Activated T-helper 9 cell treated with anti-CD3 and anti-CD28 coated beads, Interleukin-2, amount 50 U/mL, for 16 hours (primary cell): Measurements from ENCODE around the gene CHD5.

Experiments used
- DNase-seq: peaks from one replicate; pipeline ENCODE4 v3.0.0-alpha.2; 2020; ENCODE audit warnings: low read depth

Gene CHD5

GRCh38 chr1:6099297-6099696 lies 80.8 kb downstream of the CHD5 start:
- no peak for DNase-seq

GRCh38 chr1:6098303-6099215 lies 81.6 kb downstream of the CHD5 start:
- no peak for DNase-seq

- DNase-seq = no peak
These were observed 82.3 kb downstream of the CHD5 start for GRCh38 chr1:6097824-6098223.

- no peak for DNase-seq
These were observed 83.0 kb downstream of the CHD5 start for GRCh38 chr1:6097117-6097595.

- no peak for DNase-seq
These were observed 83.6 kb downstream of the CHD5 start for GRCh38 chr1:6096243-6097116.

- DNase-seq = no peak
These were observed 84.4 kb downstream of the CHD5 start for GRCh38 chr1:6095511-6096242.

- DNase-seq = no peak
These were observed 85.2 kb downstream of the CHD5 start for GRCh38 chr1:6094801-6095505.

- DNase-seq = no peak
These were observed 85.9 kb downstream of the CHD5 start for GRCh38 chr1:6094246-6094645.

GRCh38 chr1:6093611-6094010 lies 86.5 kb downstream of the CHD5 start:
- no peak for DNase-seq

- no peak for DNase-seq
These were observed 87.0 kb downstream of the CHD5 start for GRCh38 chr1:6093071-6093470.

- no peak for DNase-seq
These were observed 87.9 kb downstream of the CHD5 start for GRCh38 chr1:6092211-6092610.

GRCh38 chr1:6091823-6092109 lies 88.4 kb downstream of the CHD5 start:
- no peak for DNase-seq

GRCh38 chr1:6090996-6091822 lies 88.9 kb downstream of the CHD5 start:
- DNase-seq = no peak

GRCh38 chr1:6090288-6090687 lies 89.8 kb downstream of the CHD5 start:
- DNase-seq = no peak

- DNase-seq = no peak
These were observed 91.2 kb downstream of the CHD5 start for GRCh38 chr1:6088956-6089355.

GRCh38 chr1:6087958-6088357 lies 92.2 kb downstream of the CHD5 start:
- no peak for DNase-seq

GRCh38 chr1:6087377-6087772 lies 92.7 kb downstream of the CHD5 start:
- no peak for DNase-seq

- DNase-seq = no peak
These were observed 93.3 kb downstream of the CHD5 start for GRCh38 chr1:6086762-6087376.

GRCh38 chr1:6086358-6086757 lies 93.8 kb downstream of the CHD5 start:
- DNase-seq = no peak

GRCh38 chr1:6085666-6086065 lies 94.5 kb downstream of the CHD5 start:
- no peak for DNase-seq
